ENCODE results near the gene TMEM221.

Gene TMEM221

GRCh38 chr19:17415121-17415520, 33.3 kb downstream of the TMEM221 start:
- TF ChIP-seq CTCF (IDR thresholded peaks at IDR 0.05; ENCODE audit: low read length, missing control alignments): no peak
- no peak overlapping the region for H3K4me3 ChIP-seq (replicated peaks; ENCODE audit: low read depth, low read length)
- DNase-seq (ENCODE audit: low read depth): no peak

DNA sequence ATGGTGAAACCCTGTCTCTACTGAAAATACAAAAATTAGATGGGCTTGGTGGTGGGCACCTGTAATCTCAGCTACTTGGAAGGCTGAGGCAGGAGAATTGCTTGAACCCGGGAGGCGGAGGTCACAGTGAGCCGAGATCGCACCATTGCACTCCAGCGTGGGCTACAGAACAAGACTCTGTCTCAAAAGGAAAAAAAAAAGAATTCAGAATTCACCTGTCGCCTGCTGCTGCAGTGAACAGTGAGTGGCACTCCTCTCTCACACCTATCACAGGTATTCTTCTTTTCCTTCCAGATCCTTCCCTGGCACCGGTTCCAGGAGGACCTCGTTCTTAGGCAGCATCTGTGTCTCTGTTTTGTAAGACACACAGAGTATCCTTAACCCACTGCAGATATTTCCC, 34.4 kb downstream of the TMEM221 start:
- TF ChIP-seq CTCF (IDR thresholded peaks at IDR 0.05; ENCODE audit: low read length, missing control alignments): no peak
- no peak overlapping the region for H3K4me3 ChIP-seq (replicated peaks; ENCODE audit: low read depth, low read length)
- no peak for DNase-seq (ENCODE audit: low read depth)

DNA sequence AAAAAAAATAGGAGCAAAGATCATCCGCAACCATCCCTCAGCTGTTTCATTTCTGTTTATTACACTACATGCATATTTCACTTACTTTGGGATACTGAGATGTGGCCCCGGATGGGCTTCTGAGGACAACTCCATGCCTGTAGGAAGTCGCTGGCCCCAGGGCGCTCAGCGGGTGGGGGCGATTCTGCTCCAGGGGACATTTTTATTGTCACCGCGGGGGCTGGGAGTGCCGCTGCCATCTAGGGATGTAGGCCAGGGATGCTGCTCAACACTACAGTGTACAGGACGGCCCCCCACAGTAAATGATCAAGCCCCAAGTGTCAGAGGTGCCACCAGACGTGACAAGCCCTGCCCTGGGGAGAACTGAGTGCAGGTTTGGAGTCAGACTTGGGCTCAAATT, 36.7 kb downstream of the TMEM221 start:
- no peak overlapping the region for H3K4me3 ChIP-seq (replicated peaks; ENCODE audit: low read depth, low read length)
- no peak for TF ChIP-seq CTCF (IDR thresholded peaks at IDR 0.05; ENCODE audit: low read length, missing control alignments)
- DNase-seq (ENCODE audit: low read depth): no peak

GRCh38 chr19:17409990-17410389, 38.5 kb downstream of the TMEM221 start:
- DNase-seq (ENCODE audit: low read depth): peak; percentile 36
- no peak overlapping the region for H3K4me3 ChIP-seq (replicated peaks; ENCODE audit: low read depth, low read length)
- no peak for TF ChIP-seq CTCF (IDR thresholded peaks at IDR 0.05; ENCODE audit: low read length, missing control alignments)

GRCh38 chr19:17406887-17407196, 41.6 kb downstream of the TMEM221 start:
- no peak for DNase-seq (ENCODE audit: low read depth)
- TF ChIP-seq CTCF (IDR thresholded peaks at IDR 0.05; ENCODE audit: low read length, missing control alignments): no peak
- H3K4me3 ChIP-seq (replicated peaks; ENCODE audit: low read depth, low read length): no peak overlapping the region

GRCh38 chr19:17406046-17406886, 42.2 kb downstream of the TMEM221 start:
- no peak for TF ChIP-seq CTCF (IDR thresholded peaks at IDR 0.05; ENCODE audit: low read length, missing control alignments)
- H3K4me3 ChIP-seq (replicated peaks; ENCODE audit: low read depth, low read length): no peak overlapping the region
- no peak for DNase-seq (ENCODE audit: low read depth)
